Midbrain (tissue), 1 donor: Measurements from ENCODE around the gene ZMYND15.
"Not testable (repeated sequence)": the region's sequence is repeated elsewhere in the genome, so short reads cannot be mapped to it uniquely, and the experiment has no call there.

Experiments
- DNase-seq: peaks from one replicate; lab custom pipeline; 2025; lab: John Stamatoyannopoulos, UW

The ZMYND15 gene, protein sequence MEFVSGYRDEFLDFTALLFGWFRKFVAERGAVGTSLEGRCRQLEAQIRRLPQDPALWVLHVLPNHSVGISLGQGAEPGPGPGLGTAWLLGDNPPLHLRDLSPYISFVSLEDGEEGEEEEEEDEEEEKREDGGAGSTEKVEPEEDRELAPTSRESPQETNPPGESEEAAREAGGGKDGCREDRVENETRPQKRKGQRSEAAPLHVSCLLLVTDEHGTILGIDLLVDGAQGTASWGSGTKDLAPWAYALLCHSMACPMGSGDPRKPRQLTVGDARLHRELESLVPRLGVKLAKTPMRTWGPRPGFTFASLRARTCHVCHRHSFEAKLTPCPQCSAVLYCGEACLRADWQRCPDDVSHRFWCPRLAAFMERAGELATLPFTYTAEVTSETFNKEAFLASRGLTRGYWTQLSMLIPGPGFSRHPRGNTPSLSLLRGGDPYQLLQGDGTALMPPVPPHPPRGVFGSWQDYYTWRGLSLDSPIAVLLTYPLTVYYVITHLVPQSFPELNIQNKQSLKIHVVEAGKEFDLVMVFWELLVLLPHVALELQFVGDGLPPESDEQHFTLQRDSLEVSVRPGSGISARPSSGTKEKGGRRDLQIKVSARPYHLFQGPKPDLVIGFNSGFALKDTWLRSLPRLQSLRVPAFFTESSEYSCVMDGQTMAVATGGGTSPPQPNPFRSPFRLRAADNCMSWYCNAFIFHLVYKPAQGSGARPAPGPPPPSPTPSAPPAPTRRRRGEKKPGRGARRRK

DNA sequence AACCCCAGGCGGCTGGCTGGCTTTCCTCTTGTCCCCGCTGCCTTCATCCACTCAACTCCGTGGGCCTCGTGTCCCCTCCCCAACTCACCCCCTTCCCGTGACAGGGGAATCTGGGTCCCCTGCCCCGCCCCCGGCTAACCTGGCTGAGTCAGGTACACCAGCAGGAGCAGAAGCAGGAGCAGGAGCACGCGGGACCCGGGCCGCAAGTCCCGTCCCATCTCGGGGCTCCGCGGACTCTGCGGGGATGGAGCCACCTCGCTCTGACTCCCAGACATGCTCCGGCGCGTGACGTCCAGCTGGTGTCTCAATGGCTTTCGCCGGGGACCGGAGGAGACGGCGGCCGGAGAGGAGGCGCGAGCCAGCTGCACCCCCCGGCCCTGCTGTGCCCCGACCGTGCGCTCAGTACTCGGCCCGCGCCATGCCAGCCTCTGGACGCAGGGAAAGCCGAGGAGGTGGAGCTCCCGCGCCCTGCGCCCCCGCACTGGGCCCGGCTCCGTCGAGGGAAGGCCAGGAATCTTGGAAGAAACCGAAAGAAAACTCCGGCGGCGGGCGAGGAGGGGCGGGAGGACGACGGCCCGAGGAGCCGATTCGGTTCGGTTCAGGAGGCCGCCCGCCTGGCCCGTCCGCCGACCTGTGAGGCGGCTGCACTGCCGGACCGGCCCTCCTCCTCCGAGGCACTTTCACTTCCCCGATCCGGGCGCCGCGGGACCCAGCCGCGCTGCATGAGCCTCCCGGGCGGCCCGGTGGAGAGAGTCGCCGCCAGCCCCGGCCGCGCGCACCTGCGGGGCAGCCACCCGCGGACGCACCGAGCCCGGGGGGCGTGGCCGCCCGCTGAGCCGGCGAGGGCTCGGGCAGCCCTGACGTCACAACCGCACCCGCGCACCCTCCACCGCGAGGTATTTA is at the start of gene ZMYND15, which contains the start of gene CXCL16:
Gene ZMYND15, plus strand, starts transcription at position 712 of the 903 bp plus-strand sequence. CDS start 716 bp downstream, outside the sequence.
Gene CXCL16, minus strand, starts transcription at position 807 of the 903 bp plus-strand sequence. Its CDS starts 589 bp downstream, at position 218.
- DNase-seq = no peak

GRCh38 chr17:4689872-4690271 is 49.8 kb upstream of the ZMYND15 start:
- not testable (repeated sequence) for DNase-seq

GRCh38 chr17:4690745-4691144 is 48.9 kb upstream of the ZMYND15 start:
- no peak for DNase-seq

GRCh38 chr17:4691686-4692085 is 47.9 kb upstream of the ZMYND15 start:
- DNase-seq = no peak

- DNase-seq = no peak
These were observed 46.2 kb upstream of the ZMYND15 start for GRCh38 chr17:4693416-4693815.

DNA sequence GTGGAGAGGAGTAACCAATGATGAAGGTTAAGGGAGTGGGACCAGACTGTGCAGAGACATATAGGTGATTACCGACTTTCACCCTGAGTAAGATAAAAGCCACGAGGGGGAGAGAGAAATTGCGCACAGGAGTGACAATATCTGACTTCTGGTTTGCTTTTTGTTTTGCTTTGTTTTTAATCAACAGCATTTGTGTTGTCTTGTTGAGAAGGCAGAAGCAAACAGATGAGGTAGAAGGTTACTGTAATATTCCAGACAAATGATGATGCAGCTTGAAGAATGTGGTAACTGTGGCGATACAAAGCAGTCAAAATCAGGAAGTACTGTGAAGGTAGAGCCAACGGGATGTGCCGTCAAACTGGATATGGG is 43.2 kb upstream of the ZMYND15 start:
- no peak for DNase-seq

DNA sequence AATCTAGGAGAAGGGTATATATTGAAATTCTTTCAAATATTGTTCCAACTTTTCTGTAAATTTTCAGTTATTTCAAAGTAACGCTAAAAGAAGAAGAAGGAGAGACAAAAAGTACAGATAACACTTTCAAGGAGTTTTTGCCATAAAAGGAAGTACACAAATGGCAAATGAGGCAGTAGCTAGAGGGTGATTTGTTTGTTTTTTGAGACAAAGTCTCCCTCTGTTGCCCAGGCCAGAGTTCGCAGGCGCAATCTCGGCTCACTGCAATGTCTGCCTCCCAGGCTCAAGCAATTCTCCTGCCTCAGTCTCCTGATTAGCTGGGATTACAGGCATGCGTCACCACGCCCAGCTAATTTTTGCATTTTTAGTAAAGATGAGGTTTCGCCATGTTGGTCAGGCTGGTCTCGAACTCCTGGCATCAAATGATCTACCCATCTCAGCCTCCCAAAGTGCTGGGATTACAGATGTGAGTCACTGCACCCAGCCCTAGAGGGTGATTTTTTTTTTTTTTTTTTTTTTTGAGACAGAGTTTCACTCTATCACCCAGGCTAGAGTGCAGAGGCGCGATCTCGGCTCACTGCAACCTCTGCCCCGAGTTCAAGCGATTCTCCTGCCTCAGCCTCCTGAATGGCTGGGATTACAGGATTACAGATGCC is 40.1 kb upstream of the ZMYND15 start:
- not testable (repeated sequence) for DNase-seq

- DNase-seq = no peak
These were observed 38.5 kb upstream of the ZMYND15 start for GRCh38 chr17:4701116-4701515.

- DNase-seq = no peak
These were observed 36.3 kb upstream of the ZMYND15 start for GRCh38 chr17:4703330-4703691.

- DNase-seq = not testable (repeated sequence)
These were observed 35.1 kb upstream of the ZMYND15 start for GRCh38 chr17:4704574-4704907.

DNA sequence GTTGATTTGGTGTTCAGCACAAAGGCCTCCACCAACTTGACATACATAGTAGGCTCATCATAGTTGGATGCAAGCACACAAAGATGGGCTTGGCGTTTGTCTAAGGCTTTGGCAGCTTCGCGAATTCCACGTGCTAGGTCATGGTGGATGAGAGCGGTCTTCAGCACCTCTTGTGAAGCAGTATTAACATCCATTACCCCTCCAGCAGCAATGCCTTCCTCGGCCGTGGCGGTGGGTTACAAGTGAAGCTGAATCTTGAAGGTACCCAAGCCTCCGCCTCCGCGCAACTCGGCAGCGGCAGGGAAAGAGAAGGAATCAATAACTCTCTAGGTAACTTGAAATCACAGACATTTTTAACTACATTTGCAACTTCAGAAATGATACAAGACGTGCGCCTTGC is 34.6 kb upstream of the ZMYND15 start:
- DNase-seq = no peak

GRCh38 chr17:4706121-4706520 is 33.5 kb upstream of the ZMYND15 start:
- DNase-seq = no peak

GRCh38 chr17:4708436-4708835 is 31.2 kb upstream of the ZMYND15 start:
- no peak for DNase-seq

GRCh38 chr17:4709794-4710692 is 29.6 kb upstream of the ZMYND15 start, which contains the start of gene ARRB2:
Gene ARRB2, plus strand, starts transcription at chr17:4710632. Its CDS starts 90 bp downstream, at chr17:4710722.
- peak; percentile 98 for DNase-seq

DNA sequence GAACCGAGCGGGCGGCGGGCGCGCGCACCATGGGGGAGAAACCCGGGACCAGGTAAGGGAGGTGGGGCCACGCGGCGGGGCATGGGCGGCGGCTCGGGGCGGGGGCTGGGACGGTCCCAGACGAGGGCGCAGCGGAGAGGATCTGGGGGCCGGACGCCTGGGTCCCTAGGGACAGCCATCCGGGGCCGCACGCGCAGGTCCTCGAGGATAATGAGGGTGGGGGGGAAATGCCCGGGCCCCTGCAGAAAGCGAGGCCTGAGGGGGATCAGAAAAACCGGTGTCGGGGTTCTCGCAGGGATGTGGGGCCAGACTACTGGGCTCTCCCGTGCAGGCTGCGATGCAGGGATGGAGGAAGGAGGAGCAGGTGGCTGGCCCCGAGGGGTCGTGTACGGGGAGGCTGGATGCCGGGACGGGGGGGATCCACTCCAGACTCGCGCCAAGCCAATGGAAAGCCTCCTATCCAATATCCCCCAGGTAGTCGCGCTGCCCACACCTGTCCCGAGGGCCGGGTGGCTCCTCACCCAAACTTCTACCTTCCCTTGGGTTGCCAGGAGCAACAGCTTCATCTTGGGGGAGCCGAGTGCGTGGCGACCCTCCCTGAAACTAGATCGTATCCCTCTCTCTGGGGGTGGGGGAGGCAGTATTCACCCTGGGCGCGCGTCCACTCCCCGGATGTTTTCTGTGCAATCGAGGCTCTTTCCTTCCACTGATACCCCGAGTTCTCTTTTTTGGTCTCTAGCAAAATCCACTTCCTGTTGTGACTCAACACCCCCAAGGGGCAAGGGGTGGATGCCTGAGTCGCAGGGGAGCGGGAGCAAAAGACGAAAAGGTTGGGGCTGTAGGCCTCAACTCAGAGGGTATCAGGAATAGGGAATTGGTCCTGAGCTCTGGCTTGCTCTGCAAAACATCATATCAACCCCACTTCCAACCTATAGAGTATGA is 28.7 kb upstream of the ZMYND15 start:
- no peak for DNase-seq

GRCh38 chr17:4711661-4712181 is 27.9 kb upstream of the ZMYND15 start:
- peak; percentile 60 for DNase-seq

DNA sequence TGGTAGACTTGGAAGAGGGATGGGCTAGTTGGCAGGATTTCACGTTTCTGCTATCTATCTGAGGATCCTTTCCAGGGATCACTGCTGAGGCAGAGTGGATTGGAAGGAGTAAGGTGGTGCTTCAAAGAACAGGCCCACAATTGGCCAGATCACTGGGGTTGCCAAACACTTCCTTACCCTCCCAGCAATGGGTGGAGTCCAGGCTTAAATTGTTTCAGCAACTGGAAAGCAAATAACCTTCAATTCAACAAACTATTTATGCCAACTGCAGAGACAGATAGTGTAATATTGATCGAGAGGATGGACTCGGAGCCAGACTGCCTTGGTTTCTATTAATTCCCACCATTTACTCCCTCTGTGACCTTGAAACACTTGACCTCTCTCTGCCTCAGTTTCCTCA is 27.1 kb upstream of the ZMYND15 start:
- no peak for DNase-seq

DNA sequence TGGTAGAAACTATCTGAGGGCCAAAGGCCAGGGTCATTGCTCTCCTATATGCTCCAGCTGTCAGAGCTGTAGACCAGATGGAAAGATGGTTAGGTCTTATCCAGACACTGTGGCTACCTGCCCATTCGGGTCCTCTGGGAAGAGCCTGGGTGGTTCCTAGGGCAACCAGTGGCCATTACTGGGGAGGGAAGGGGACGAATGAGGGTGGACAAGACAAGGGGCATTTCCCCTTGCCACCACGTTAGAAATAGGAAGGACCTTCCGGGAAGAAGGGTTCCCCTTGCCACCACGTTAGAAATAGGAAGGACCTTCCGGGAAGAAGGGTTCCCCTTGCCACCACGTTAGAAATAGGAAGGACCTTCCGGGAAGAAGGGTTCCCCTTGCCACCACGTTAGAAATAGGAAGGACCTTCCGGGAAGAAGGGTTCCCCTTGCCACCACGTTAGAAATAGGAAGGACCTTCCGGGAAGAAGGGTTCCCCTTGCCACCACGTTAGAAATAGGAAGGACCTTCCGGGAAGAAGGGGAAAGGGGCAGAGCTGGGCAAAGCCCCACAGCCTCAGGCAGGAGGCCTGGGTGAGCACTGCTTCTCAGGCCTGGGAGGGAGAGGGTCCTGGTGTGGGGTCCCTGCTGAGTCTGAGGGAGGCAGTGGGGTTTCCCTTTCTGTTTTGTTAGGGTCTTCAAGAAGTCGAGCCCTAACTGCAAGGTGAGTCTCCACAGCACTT is 25.1 kb upstream of the ZMYND15 start:
- DNase-seq = not testable (repeated sequence)
